HG03354 (cell line): ENCODE data around the gene MTCH2.
A peak's percentile ranks its signal among the peaks of the same experiment; 100 is the strongest.
"Not testable (repeated sequence)": the region's sequence is repeated elsewhere in the genome, so short reads cannot be mapped to it uniquely, and the experiment has no call there.

Experiments
- ATAC-seq: cut with Tn5 transposase; IDR thresholded peaks from one replicate; pipeline ENCODE4 v1.9.1; 2021; ENCODE audit warnings: mild to moderate bottlenecking; ENCODE audit not compliant: unreplicated experiment, poor library complexity, severe bottlenecking

Gene MTCH2

GRCh38 chr11:47642099-47642855 is at the start of gene MTCH2:
TSS of gene MTCH2 (minus strand) at chr11:47642559. CDS start at chr11:47642465, 94 bp downstream.
- peak; percentile 90 for ATAC-seq

GRCh38 chr11:47691979-47692378 is 49.6 kb upstream of the MTCH2 start:
- ATAC-seq: no peak

GRCh38 chr11:47689480-47689879 is 47.1 kb upstream of the MTCH2 start:
- no peak for ATAC-seq

- ATAC-seq: no peak
Observed at GRCh38 chr11:47688991-47689390, 46.6 kb upstream of the MTCH2 start.

GRCh38 chr11:47688111-47688510 is 45.8 kb upstream of the MTCH2 start:
- ATAC-seq: no peak

GRCh38 chr11:47686704-47687103 is 44.3 kb upstream of the MTCH2 start:
- ATAC-seq: not testable (repeated sequence)

GRCh38 chr11:47686151-47686550 is 43.8 kb upstream of the MTCH2 start:
- no peak for ATAC-seq

GRCh38 chr11:47675851-47676250 is 33.5 kb upstream of the MTCH2 start:
- ATAC-seq: no peak

GRCh38 chr11:47672283-47672730 is 29.9 kb upstream of the MTCH2 start:
- ATAC-seq: no peak

- ATAC-seq: no peak
Observed at GRCh38 chr11:47669856-47670255, 27.5 kb upstream of the MTCH2 start.

- no peak for ATAC-seq
Observed at GRCh38 chr11:47668665-47669064, 26.3 kb upstream of the MTCH2 start.

- no peak for ATAC-seq
Observed at GRCh38 chr11:47667555-47667954, 25.2 kb upstream of the MTCH2 start.

- no peak for ATAC-seq
Observed at GRCh38 chr11:47667135-47667534, 24.8 kb upstream of the MTCH2 start.

- not testable (repeated sequence) for ATAC-seq
Observed at GRCh38 chr11:47664936-47665335, 22.6 kb upstream of the MTCH2 start.

- no peak for ATAC-seq
Observed at GRCh38 chr11:47661245-47661644, 18.9 kb upstream of the MTCH2 start.

GRCh38 chr11:47659276-47659675 is 16.9 kb upstream of the MTCH2 start:
- no peak for ATAC-seq

- ATAC-seq: no peak
Observed at GRCh38 chr11:47656260-47656885, 14.0 kb upstream of the MTCH2 start.

GRCh38 chr11:47651818-47652469 is 9.6 kb upstream of the MTCH2 start:
- ATAC-seq: no peak

- no peak for ATAC-seq
Observed at GRCh38 chr11:47649276-47649675, 6.9 kb upstream of the MTCH2 start.

GRCh38 chr11:47646019-47646418 is 3.7 kb upstream of the MTCH2 start:
- ATAC-seq: no peak

GRCh38 chr11:47645500-47645899 is 3.1 kb upstream of the MTCH2 start:
- ATAC-seq: no peak
